BJ (cell line): ENCODE measurements around the gene CACNA1C. TPM values are rescaled to one million over a fixed set of nuclear protein-coding genes. Genes with fewer than 3 reads are reported as not detected.

Experiments
- CTCF ChIA-PET: fragments of 350-600 bp; formaldehyde crosslinking; extraction: SDS; loops from one replicate; lab custom pipeline; 2021; ENCODE audit warnings: antibody characterized with exemption, inconsistent platforms; lab: Yijun Ruan, JAX
- POLR2A ChIA-PET: fragments of 300-600 bp; sonication (Branson Sonifier 250); formaldehyde crosslinking; extraction: SDS; loops from one replicate; lab custom pipeline; 2021; ENCODE audit warnings: antibody characterized with exemption; lab: Charles Lee
- DNase-seq: peaks from one replicate; pipeline ENCODE4 v3.0.0-alpha.2; 2011; ENCODE audit warnings: low read depth
- H3K27me3 ChIP-seq: 2 replicates; pipeline ENCODE4 v1.6.0; 2011; ENCODE audit warnings: low read length; ENCODE audit not compliant: control insufficient read depth, insufficient read depth
- H3K36me3 ChIP-seq: 2 replicates; pipeline ENCODE4 v1.5.1; 2011; ENCODE audit warnings: low read length; ENCODE audit not compliant: control insufficient read depth, insufficient read depth
- H3K4me3 ChIP-seq: 2 replicates; pipeline ENCODE4 v1.5.1; 2011; ENCODE audit warnings: low read depth, mild to moderate bottlenecking, control low read depth, low read length
- CTCF ChIP-seq: IDR thresholded peaks from 2 replicates; pipeline ENCODE4 v1.5.1; 2011; ENCODE audit warnings: low read depth, mild to moderate bottlenecking, control low read depth, inconsistent platforms, low read length, moderate library complexity; ENCODE audit not compliant: insufficient read depth
- polyA plus RNA-seq: library from polyadenylated mRNA; depleted of rRNA; stranded (reverse); fragments of >200 nt; gene quantifications from 2 replicates; pipeline ENCODE4 v1.2.3, GENCODE V29; 2011

The CACNA1C gene
- polyA plus RNA-seq, 1 experiment, result 14.7 TPM

GRCh38 chr12:2548081-2548480 is 495.3 kb downstream of the CACNA1C start:
- Histone ChIP-seq H3K36me3 (peaks cover 15% of the 10 kb centered on the region), H3K27me3 (no peaks in the 10 kb centered on the region), H3K4me3 (no peak overlapping the region)
- DNase-seq, result no peak
- 0 out of 2 replicates have a peak, but pooled peaks have one; percentile 11 for TF ChIP-seq CTCF
- CTCF ChIA-PET, result no interaction called here
- POLR2A ChIA-PET, result no interaction called here

- CTCF ChIA-PET, result no interaction called here
- no peak for DNase-seq
- POLR2A ChIA-PET, result no interaction called here
- Histone ChIP-seq H3K27me3 (no peaks in the 10 kb centered on the region), H3K4me3 (no peak overlapping the region), H3K36me3 (peaks cover 30% of the 10 kb centered on the region)
- no peak for TF ChIP-seq CTCF
Measured at GRCh38 chr12:2550561-2551411, 498.0 kb downstream of the CACNA1C start.

- DNase-seq, result no peak
- TF ChIP-seq CTCF, result no peak
- H3K36me3 ChIP-seq, result peaks cover 28% of the 10 kb centered on the region
- ChIA-PET CTCF (no interaction called here), POLR2A (no interaction called here)
- no peaks in the 10 kb centered on the region for H3K27me3 ChIP-seq
- no peak overlapping the region for H3K4me3 ChIP-seq
Measured at GRCh38 chr12:2551412-2551900, 498.7 kb downstream of the CACNA1C start.

- POLR2A ChIA-PET, result no interaction called here
- DNase-seq, result no peak
- CTCF ChIA-PET, result no interaction called here
- Histone ChIP-seq H3K36me3 (peaks cover 29% of the 10 kb centered on the region), H3K27me3 (no peaks in the 10 kb centered on the region), H3K4me3 (no peak overlapping the region)
- TF ChIP-seq CTCF, result no peak
Measured at GRCh38 chr12:2552000-2552756, 499.4 kb downstream of the CACNA1C start.

GRCh38 chr12:2553388-2554126 is 500.8 kb downstream of the CACNA1C start:
- no peak for DNase-seq
- TF ChIP-seq CTCF, result no peak
- no peaks in the 10 kb centered on the region for H3K27me3 ChIP-seq
- CTCF ChIA-PET, result no interaction called here
- POLR2A ChIA-PET, result no interaction called here
- H3K36me3 ChIP-seq, result peaks cover 34% of the 10 kb centered on the region
- no peak overlapping the region for H3K4me3 ChIP-seq
